ENCODE results near the gene ARHGAP12.

The ARHGAP12 gene

DNA sequence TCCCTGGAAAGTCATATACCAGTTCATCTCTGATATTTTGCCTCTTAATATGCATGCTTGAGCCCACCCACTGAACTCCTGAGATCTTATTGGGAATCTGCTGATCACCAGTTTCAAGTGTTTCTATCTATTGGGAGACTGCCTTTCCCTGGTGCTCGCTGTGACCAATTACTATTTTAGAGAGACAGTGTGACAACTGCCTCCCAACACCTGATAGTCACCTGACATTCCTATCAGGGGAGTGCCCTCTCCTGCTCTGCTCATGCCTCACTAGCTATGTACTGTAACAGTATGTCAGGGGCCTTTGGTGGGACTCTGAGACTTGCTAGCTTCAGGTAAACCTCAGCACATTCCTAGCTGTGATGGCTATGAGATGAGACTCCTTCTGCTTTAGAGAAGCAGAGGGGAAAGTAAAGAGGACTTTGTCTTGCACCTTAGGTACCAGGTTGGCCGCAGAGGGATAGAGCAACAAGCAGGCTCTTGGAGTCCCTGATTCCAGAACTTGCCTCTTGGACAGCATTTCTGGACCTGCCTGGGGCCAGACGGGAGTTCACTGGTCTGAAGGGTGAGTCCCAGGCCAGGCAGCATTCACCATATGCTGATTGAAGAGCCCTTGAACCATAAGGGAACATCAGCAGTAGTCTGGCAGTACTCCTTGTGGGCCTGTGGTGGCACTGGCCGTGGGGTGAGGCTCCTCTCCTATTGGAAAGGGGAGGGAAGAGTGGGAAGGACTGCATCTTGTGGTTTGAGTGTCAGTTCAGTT is 34.4 kb upstream of the ARHGAP12 start:
- Histone ChIP-seq H2AFZ (ENCODE audit: insufficient read depth, low read length, poor library complexity) (no peak overlapping the region), H2BK120ac (ENCODE audit: insufficient read depth, low read length, poor library complexity) (no peak overlapping the region), H3K79me2 (ENCODE audit: control insufficient read depth, insufficient read depth, low read length, poor library complexity) (no peaks in the 10 kb centered on the region), H3K4me1 (ENCODE audit: control insufficient read depth in 1 of 2, insufficient read depth in 2 of 2, low read length in 2 of 2) (peaks cover 10 to 18% of the 10 kb centered on the region in 2 experiments), H3K4me2 (ENCODE audit: low read length) (no peak overlapping the region), H2BK12ac (ENCODE audit: low read length) (no peak overlapping the region), H4K91ac (ENCODE audit: low read depth, low read length) (peak overlapping the region; percentile 61), H3K79me1 (ENCODE audit: low read length) (peaks cover 2% of the 10 kb centered on the region), H3K14ac (ENCODE audit: low read length) (peak overlapping the region; percentile 30), H4K12ac (ENCODE audit: low read depth, low read length) (no peak overlapping the region), H4K8ac (ENCODE audit: low read depth, low read length) (peak overlapping the region; percentile 30), H3K27ac (ENCODE audit: low read depth, low read length) (no peak overlapping the region), H3K9ac (ENCODE audit: low read length) (no peak overlapping the region), H3K27me3 (ENCODE audit: insufficient read depth, low read length) (no peaks in the 10 kb centered on the region), H3K4me3 (ENCODE audit: low read depth, low read length) (no peak overlapping the region), H3K9me3 (ENCODE audit: insufficient read depth, low read depth, low read length) (no peaks in the 10 kb centered on the region), H3K4ac (ENCODE audit: low read depth, low read length) (peak overlapping the region; percentile 56), H3K23ac (ENCODE audit: low read length) (no peak overlapping the region), H2BK5ac (ENCODE audit: low read depth, low read length, poor library complexity) (no peak overlapping the region), H3K18ac (ENCODE audit: low read length) (no peak overlapping the region), H2AK5ac (ENCODE audit: low read length) (peak overlapping the region; percentile 54), H3K36me3 (ENCODE audit: control insufficient read depth in 1 of 2, insufficient read depth in 2 of 2, low read length in 2 of 2) (no peaks in the 10 kb centered on the region)
- WGBS (ENCODE audit: extremely low coverage, insufficient coverage, insufficient read length), result no CpG with 5 or more reads among the region's 4 CpGs
- peak; percentile 41 to 60 for DNase-seq

- Histone ChIP-seq H3K27me3 (ENCODE audit: insufficient read depth, low read length) (no peaks in the 10 kb centered on the region), H3K4me3 (ENCODE audit: low read depth, low read length) (no peak overlapping the region), H3K23ac (ENCODE audit: low read length) (no peak overlapping the region), H3K4me2 (ENCODE audit: low read length) (no peak overlapping the region), H3K14ac (ENCODE audit: low read length) (no peak overlapping the region), H3K4ac (ENCODE audit: low read depth, low read length) (no peak overlapping the region), H2BK120ac (ENCODE audit: insufficient read depth, low read length, poor library complexity) (no peak overlapping the region), H2AK5ac (ENCODE audit: low read length) (no peak overlapping the region), H4K12ac (ENCODE audit: low read depth, low read length) (no peak overlapping the region), H3K9me3 (ENCODE audit: insufficient read depth, low read depth, low read length) (no peaks in the 10 kb centered on the region), H3K36me3 (ENCODE audit: control insufficient read depth in 1 of 2, insufficient read depth in 2 of 2, low read length in 2 of 2) (no peaks in the 10 kb centered on the region), H3K9ac (ENCODE audit: low read length) (no peak overlapping the region), H3K79me1 (ENCODE audit: low read length) (peaks cover 2% of the 10 kb centered on the region), H3K18ac (ENCODE audit: low read length) (no peak overlapping the region), H2BK5ac (ENCODE audit: low read depth, low read length, poor library complexity) (no peak overlapping the region), H2BK12ac (ENCODE audit: low read length) (no peak overlapping the region), H3K4me1 (ENCODE audit: control insufficient read depth in 1 of 2, insufficient read depth in 2 of 2, low read length in 2 of 2) (peaks cover 10 to 18% of the 10 kb centered on the region in 2 experiments), H3K27ac (ENCODE audit: low read depth, low read length) (no peak overlapping the region), H4K91ac (ENCODE audit: low read depth, low read length) (no peak overlapping the region), H2AFZ (ENCODE audit: insufficient read depth, low read length, poor library complexity) (no peak overlapping the region), H3K79me2 (ENCODE audit: control insufficient read depth, insufficient read depth, low read length, poor library complexity) (no peaks in the 10 kb centered on the region), H4K8ac (ENCODE audit: low read depth, low read length) (no peak overlapping the region)
- no CpG with 5 or more reads among the region's 8 CpGs for WGBS (ENCODE audit: extremely low coverage, insufficient coverage, insufficient read length)
- DNase-seq, result peak; percentile 84
These were observed 32.8 kb upstream of the ARHGAP12 start for GRCh38 chr10:31961277-31962074.

DNA sequence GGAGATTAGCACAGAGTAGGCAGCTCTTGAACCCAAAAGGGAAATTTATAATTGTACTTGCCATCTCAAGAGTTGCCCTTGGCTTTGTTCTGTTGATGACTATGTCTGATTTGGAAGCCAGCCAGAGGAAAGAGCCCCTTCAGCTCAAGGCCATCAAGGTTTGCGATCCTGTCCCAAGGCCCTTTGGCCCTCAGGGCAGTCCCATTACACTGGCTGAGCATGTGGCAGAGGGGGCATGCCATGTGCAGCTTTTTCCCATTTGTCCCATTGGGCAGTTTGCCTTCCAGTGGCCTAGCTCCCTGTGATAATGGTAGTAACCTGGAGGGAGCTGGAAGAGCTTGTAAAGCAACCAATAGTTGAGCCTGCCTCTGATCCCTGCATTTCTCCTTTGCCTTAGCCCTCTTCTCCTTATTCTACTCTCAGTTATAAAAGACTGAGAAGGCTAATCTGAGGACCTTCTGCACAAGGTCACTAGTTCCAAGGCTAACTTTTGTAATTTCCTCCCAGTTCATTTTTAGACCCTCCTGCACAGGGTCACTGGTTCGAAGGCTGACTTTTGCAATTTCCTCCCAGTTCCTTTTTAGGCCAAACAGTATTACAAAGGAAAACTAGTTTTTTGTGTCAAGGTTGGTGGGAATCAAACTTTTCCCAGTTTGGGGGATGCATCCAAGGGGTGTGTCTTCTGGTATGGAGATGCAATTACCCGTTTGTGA is 31.0 kb upstream of the ARHGAP12 start:
- Histone ChIP-seq H3K4me1 (ENCODE audit: control insufficient read depth in 1 of 2, insufficient read depth in 2 of 2, low read length in 2 of 2) (peaks cover 10 to 18% of the 10 kb centered on the region in 2 experiments), H4K12ac (ENCODE audit: low read depth, low read length) (no peak overlapping the region)
- no peak for DNase-seq

GRCh38 chr10:31958856-31959255 is 30.2 kb upstream of the ARHGAP12 start:
- Histone ChIP-seq H3K18ac (ENCODE audit: low read length) (no peak overlapping the region), H4K91ac (ENCODE audit: low read depth, low read length) (no peak overlapping the region), H3K23ac (ENCODE audit: low read length) (no peak overlapping the region), H2BK5ac (ENCODE audit: low read depth, low read length, poor library complexity) (no peak overlapping the region), H3K27ac (ENCODE audit: low read depth, low read length) (no peak overlapping the region), H3K79me2 (ENCODE audit: control insufficient read depth, insufficient read depth, low read length, poor library complexity) (no peaks in the 10 kb centered on the region), H4K8ac (ENCODE audit: low read depth, low read length) (no peak overlapping the region), H3K9ac (ENCODE audit: low read length) (no peak overlapping the region), H2BK12ac (ENCODE audit: low read length) (no peak overlapping the region), H3K4me1 (ENCODE audit: control insufficient read depth in 1 of 2, insufficient read depth in 2 of 2, low read length in 2 of 2) (peaks cover 7 to 18% of the 10 kb centered on the region in 2 experiments), H2AFZ (ENCODE audit: insufficient read depth, low read length, poor library complexity) (no peak overlapping the region), H2AK5ac (ENCODE audit: low read length) (no peak overlapping the region), H3K4ac (ENCODE audit: low read depth, low read length) (no peak overlapping the region), H3K14ac (ENCODE audit: low read length) (no peak overlapping the region), H3K9me3 (ENCODE audit: insufficient read depth, low read depth, low read length) (peaks cover 6% of the 10 kb centered on the region), H3K79me1 (ENCODE audit: low read length) (peaks cover 2% of the 10 kb centered on the region), H3K4me3 (ENCODE audit: low read depth, low read length) (no peak overlapping the region), H3K4me2 (ENCODE audit: low read length) (no peak overlapping the region), H4K12ac (ENCODE audit: low read depth, low read length) (no peak overlapping the region), H3K36me3 (ENCODE audit: control insufficient read depth in 1 of 2, insufficient read depth in 2 of 2, low read length in 2 of 2) (no peaks in the 10 kb centered on the region), H2BK120ac (ENCODE audit: insufficient read depth, low read length, poor library complexity) (no peak overlapping the region), H3K27me3 (ENCODE audit: insufficient read depth, low read length) (no peaks in the 10 kb centered on the region)
- no CpG with 5 or more reads among the region's 2 CpGs for WGBS (ENCODE audit: extremely low coverage, insufficient coverage, insufficient read length)
- peak; percentile 51 to 88 for DNase-seq

More for the DNA sequence above, 31.0 kb upstream of the ARHGAP12 start:
- no peak overlapping the region for H2BK12ac ChIP-seq (ENCODE audit: low read length)
- H2BK5ac ChIP-seq (ENCODE audit: low read depth, low read length, poor library complexity), result no peak overlapping the region
- peaks cover 6% of the 10 kb centered on the region for H3K9me3 ChIP-seq (ENCODE audit: insufficient read depth, low read depth, low read length)
- H3K36me3 ChIP-seq (ENCODE audit: control insufficient read depth in 1 of 2, insufficient read depth in 2 of 2, low read length in 2 of 2), result no peaks in the 10 kb centered on the region
- H3K4ac ChIP-seq (ENCODE audit: low read depth, low read length), result no peak overlapping the region
- H4K8ac ChIP-seq (ENCODE audit: low read depth, low read length), result no peak overlapping the region
- H2BK120ac ChIP-seq (ENCODE audit: insufficient read depth, low read length, poor library complexity), result no peak overlapping the region
- H3K14ac ChIP-seq (ENCODE audit: low read length), result no peak overlapping the region
- no peak overlapping the region for H3K27ac ChIP-seq (ENCODE audit: low read depth, low read length)
- no peak overlapping the region for H2AK5ac ChIP-seq (ENCODE audit: low read length)
- H3K9ac ChIP-seq (ENCODE audit: low read length), result no peak overlapping the region
- H3K4me2 ChIP-seq (ENCODE audit: low read length), result no peak overlapping the region
- peaks cover 2% of the 10 kb centered on the region for H3K79me1 ChIP-seq (ENCODE audit: low read length)
- H3K18ac ChIP-seq (ENCODE audit: low read length), result no peak overlapping the region
- no peaks in the 10 kb centered on the region for H3K79me2 ChIP-seq (ENCODE audit: control insufficient read depth, insufficient read depth, low read length, poor library complexity)
- no peak overlapping the region for H3K23ac ChIP-seq (ENCODE audit: low read length)
- H3K27me3 ChIP-seq (ENCODE audit: insufficient read depth, low read length), result no peaks in the 10 kb centered on the region
- no peak overlapping the region for H4K91ac ChIP-seq (ENCODE audit: low read depth, low read length)
- peak overlapping the region; percentile 51 for H3K4me3 ChIP-seq (ENCODE audit: low read depth, low read length)
- no peak overlapping the region for H2AFZ ChIP-seq (ENCODE audit: insufficient read depth, low read length, poor library complexity)
- WGBS (ENCODE audit: extremely low coverage, insufficient coverage, insufficient read length), result no CpG with 5 or more reads among the region's 3 CpGs
